ENCODE data around the gene KRTAP5-3. TPM values are rescaled to one million over a fixed set of nuclear protein-coding genes. Genes with fewer than 3 reads are reported as not detected.

Gene KRTAP5-3
- total RNA-seq, 4 donors from 2014 or later = not detected

DNA sequence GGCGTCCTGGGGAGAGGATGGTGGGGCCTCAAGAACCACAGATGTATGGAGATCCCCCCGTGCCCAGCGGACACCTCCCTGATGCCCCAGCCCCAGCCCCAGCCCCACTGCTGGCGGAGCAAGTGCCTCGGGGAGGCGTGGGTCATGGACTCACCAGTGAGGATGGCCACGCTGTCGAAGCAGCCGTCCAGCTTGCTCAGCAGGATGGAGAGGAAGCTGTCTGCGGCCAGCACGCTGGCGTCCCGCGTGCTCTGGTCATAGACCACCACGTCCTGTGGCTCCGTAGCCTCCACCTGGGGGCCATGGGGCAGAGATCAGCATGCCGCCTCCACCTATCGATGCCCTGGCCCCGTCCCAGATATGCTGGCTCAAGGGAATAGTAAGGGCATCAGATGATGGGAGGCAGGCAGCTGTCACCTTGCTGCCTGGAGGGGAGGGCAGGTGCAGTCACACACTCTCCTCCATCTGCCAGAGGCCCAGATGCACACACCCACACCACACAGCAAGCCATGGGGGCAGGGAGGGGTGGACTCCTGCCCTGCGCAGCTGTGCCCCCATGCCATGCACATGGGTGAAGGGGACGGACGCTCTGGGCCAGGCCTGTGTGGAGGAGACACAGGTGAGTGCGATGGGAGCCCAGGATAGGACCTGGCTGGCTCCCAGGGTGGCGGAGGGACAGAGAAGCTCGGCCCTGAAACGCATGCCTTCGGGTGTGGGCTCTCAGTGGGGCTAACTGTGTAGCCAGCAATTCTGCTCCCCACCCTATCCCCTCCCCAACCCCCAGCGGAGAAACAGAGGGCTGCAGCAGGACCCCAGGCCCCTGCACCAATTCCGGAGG lies 44.3 kb downstream of the KRTAP5-3 start:
- no peak for DNase-seq
- H3K9me3 ChIP-seq = no peaks in the 10 kb centered on the region
- 100% methylated on average over 1 of the region's 29 CpGs; no CpG with 5 or more reads in 1 of the 2 donors for WGBS, 2 donors
- H3K4me3 ChIP-seq = no peak overlapping the region
- no peak overlapping the region for H3K27ac ChIP-seq
- no peak for TF ChIP-seq CTCF (IDR thresholded peaks at IDR 0.05)
- no peak for TF ChIP-seq POLR2A (IDR thresholded peaks at IDR 0.05)
- intact Hi-C loops (cut with DNase I) = no loop called here
- peaks cover 10 to 30% (median 19%) of the 10 kb centered on the region in 3 donors for H3K4me1 ChIP-seq
- no peaks in the 10 kb centered on the region for H3K36me3 ChIP-seq
- H3K27me3 ChIP-seq = peaks cover 0 to 43% (median 0%) of the 10 kb centered on the region in 4 donors

- intact Hi-C loops (cut with DNase I) = no loop called here
- TF ChIP-seq CTCF (IDR thresholded peaks at IDR 0.05) (no peak), POLR2A (IDR thresholded peaks at IDR 0.05) (no peak)
- Histone ChIP-seq H3K9me3 (no peaks in the 10 kb centered on the region), H3K27me3 (peaks cover 0 to 51% (median 0%) of the 10 kb centered on the region in 4 donors), H3K4me3 (no peak overlapping the region), H3K4me1 (peaks cover 17 to 34% (median 26%) of the 10 kb centered on the region in 3 donors), H3K36me3 (no peaks in the 10 kb centered on the region), H3K27ac (no peak overlapping the region)
- WGBS, 2 donors = 40% methylated on average over 1 of the region's 12 CpGs; no CpG with 5 or more reads in 1 of the 2 donors
- DNase-seq = no peak
Measured at GRCh38 chr11:1563149-1563638, 45.1 kb downstream of the KRTAP5-3 start.

- DNase-seq = no peak
Measured at GRCh38 chr11:1562469-1563148, 45.7 kb downstream of the KRTAP5-3 start.

DNA sequence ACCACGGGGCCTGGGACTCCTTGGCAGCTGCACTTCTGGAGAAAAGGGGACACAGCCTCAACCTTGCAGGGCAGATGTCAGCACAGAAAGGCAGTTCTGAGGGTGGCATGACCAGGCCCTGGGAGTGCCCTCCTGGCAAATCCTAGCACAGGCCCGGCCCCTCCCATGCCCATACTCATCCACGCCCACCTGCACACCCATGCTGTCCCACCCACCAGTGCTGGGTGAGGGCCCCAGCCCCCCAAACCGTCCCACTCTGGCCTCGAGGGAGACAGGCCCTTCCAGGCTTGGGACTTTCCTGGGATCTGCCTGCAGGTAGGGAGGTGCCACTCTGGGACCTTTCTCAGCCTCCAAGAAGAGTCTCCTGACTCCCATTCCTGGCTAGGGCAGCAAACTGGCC lies 46.3 kb downstream of the KRTAP5-3 start:
- H3K4me3 ChIP-seq = no peak overlapping the region
- H3K27me3 ChIP-seq = peaks cover 0 to 63% (median 0%) of the 10 kb centered on the region in 4 donors
- no peaks in the 10 kb centered on the region for H3K36me3 ChIP-seq
- no peak for DNase-seq
- peaks cover 20 to 44% (median 26%) of the 10 kb centered on the region in 3 donors for H3K4me1 ChIP-seq
- no peak for TF ChIP-seq CTCF (IDR thresholded peaks at IDR 0.05)
- no peak for TF ChIP-seq POLR2A (IDR thresholded peaks at IDR 0.05)
- 60% methylated on average over 1 of the region's 5 CpGs; no CpG with 5 or more reads in 1 of the 2 donors for WGBS, 2 donors
- no peaks in the 10 kb centered on the region for H3K9me3 ChIP-seq
- intact Hi-C loops (cut with DNase I) = no loop called here
- H3K27ac ChIP-seq = no peak overlapping the region

More at GRCh38 chr11:1562469-1563148, 45.7 kb downstream of the KRTAP5-3 start:
- Histone ChIP-seq H3K9me3 (no peaks in the 10 kb centered on the region), H3K27me3 (peaks cover 0 to 57% (median 0%) of the 10 kb centered on the region in 4 donors), H3K36me3 (no peaks in the 10 kb centered on the region), H3K27ac (no peak overlapping the region), H3K4me1 (peaks cover 20 to 40% (median 26%) of the 10 kb centered on the region in 3 donors), H3K4me3 (no peak overlapping the region)
- 83 to 90% methylated on average over 6 to 8 of the region's 14 CpGs for WGBS, 2 donors
- intact Hi-C loops (cut with DNase I) = no loop called here
- no peak for TF ChIP-seq POLR2A (IDR thresholded peaks at IDR 0.05)
- TF ChIP-seq CTCF (IDR thresholded peaks at IDR 0.05) = no peak

Measured in esophagus squamous epithelium (tissue), 5 donors.